COLO668 (cell line): ENCODE results near the gene BIRC6.
A peak's percentile ranks its signal among the peaks of the same experiment; 100 is the strongest.
"Not testable (repeated sequence)": the region's sequence is repeated elsewhere in the genome, so short reads cannot be mapped to it uniquely, and the experiment has no call there.

Experiments
- DNase-seq: peaks from one replicate; lab custom pipeline; 2025; ENCODE audit not compliant: unreplicated experiment; lab: John Stamatoyannopoulos, UW

Gene BIRC6

GRCh38 chr2:32356681-32357317 lies at the start of gene BIRC6:
TSS of gene BIRC6 (plus strand) at chr2:32357023. CDS start at chr2:32357162, 139 bp downstream.
- peak; percentile 98 for DNase-seq

DNA sequence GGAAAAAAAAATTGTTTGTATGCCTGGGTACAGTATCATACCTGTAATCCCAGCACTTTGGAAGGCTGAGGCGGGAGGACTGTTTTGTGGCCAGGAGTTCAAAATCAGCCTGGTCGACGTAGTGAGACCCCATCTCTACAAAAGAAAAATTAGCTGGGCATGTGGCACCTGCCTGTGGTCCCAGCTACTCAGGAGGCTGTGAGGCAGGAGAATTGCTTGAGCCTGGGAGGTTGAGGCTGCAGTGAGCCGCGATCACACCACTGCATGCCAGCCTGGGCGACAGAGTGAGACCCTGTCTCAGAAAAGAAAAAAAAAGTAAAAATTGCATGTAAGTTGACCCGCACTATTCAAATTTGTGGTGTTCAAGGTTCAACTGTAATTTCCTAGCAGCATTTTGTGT lies 46.2 kb upstream of the BIRC6 start:
- DNase-seq = no peak

DNA sequence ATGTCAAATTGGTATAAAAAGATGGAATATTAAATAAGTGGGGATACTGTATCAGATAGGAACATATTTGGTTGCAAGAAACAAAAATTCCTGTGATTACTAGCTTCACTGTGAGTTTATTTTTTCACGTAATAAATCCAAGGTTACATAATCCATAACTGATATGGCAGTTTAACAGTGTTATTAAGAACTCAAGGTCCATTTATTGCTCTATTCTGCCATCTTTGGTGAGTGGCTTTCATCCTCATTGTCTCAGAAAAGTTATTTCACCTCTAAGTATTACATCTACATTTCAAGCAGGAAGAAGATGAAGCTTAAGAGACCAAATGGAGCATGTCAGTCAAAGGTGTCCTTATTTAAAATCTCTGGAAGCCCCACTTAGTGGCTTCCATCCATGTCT lies 41.9 kb upstream of the BIRC6 start:
- DNase-seq = no peak

- DNase-seq = not testable (repeated sequence)
Measured at GRCh38 chr2:32328679-32329078, 28.1 kb upstream of the BIRC6 start.

- not testable (repeated sequence) for DNase-seq
Measured at GRCh38 chr2:32329180-32329980, 27.4 kb upstream of the BIRC6 start.

- no peak for DNase-seq
Measured at GRCh38 chr2:32330136-32330535, 26.7 kb upstream of the BIRC6 start.

DNA sequence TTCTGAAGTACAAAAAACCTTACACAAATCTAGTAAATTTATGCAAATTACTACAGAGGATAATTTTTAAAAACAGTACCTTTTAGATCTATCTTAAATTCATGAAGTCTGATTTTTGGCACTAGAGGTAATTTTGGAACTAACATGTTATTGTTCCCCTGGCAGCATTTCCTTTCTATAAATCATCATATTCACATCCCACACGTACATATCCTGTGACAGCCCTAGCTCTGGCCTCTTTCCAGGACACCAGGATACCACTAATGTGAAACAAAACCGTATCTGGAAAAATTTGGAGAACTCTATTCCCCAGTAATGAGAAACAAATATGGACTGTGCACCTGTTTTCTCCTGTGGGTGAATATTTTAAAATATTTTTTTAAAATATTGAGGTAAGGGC lies 14.0 kb upstream of the BIRC6 start:
- no peak for DNase-seq

DNA sequence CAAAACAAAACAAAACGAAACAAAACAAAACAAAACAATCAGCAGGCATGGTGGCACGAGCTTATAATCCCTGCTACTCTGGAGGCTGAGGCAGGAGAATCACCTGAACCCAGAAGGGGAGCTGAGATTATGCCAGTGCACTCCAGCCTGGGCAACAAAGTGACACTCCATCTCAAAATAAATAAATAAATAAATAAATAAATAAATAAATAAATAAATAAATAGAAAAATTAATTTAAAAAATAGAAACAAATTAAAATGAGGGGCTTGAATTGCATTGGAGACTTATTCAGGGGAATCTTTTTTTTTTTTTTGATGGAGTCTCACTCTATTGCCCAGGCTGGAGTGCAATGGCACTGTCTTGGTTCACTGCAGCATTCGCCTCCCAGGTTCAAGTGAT lies 6.0 kb upstream of the BIRC6 start:
- not testable (repeated sequence) for DNase-seq

DNA sequence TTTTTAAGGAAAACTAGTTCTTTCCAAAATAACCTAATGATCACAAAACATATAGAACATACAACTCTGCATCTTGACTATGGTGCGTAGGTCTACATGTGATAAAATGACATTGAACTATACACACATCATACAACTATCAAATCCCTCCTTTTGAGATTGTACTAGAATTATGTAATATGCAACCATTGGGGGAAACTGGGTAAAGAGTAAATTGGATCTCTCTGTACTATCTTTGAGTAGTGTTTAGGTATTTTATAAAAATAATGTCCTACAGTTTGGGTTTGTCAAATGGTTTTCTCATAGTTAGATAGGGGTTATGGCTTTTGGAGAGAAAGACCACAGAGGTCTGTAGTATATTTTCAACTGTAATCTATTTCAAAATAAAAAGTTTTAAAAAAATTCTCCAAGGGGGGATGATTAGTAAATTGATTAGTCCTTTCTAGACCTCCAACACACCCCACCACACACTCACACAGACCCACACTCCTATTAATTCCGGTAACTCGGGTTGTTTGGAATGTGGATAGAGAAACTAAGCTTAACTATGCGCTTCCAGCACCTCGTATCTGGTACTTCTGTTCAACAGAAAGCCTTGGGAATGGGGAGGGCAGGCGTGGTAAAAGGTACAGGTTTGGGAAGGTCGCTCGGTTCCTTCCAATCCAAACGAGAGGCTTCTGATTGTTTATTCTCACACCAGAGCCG lies 695 bp upstream of the BIRC6 start:
- no peak for DNase-seq

DNA sequence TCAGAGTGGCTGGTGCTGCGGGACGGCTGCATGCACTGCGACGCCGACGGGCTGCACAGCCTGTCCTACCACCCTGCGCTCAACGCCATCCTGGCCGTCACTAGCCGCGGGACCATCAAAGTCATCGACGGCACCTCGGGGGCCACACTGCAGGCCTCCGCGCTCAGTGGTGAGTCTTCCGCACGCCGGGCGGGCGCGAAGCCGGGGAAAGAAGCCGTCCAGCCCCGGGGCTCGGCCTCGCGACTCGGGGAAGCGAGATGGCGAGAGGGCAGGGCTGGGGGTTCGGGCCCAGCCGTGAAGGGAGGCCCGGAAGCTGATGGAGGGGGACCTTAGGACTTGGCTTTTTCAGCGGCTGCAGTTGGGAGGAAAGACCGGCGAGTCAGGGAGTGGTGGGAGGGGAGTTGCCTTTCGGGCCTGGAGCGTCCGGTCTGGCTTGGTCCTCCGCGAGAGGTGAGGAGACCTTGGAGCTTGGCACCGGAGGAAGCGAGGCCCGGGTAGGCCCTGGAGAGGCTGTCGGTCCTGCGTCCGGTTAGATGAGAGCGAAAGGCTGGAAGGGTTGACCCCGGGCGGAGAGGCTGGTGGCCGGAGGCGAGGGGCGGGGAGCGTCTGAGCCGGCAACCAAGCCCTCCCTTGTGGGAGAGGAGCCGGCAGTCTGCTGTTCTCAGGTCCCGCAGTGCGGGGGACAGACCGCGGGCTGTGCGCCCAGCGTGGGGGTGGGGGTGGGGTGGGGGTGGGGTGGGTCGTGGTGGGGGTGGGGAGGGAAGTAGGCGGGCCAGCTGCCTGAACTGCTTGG lies 691 bp downstream of the BIRC6 start:
- DNase-seq = peak; percentile 51

- peak; percentile 20 for DNase-seq
Measured at GRCh38 chr2:32358111-32358482, 1.3 kb downstream of the BIRC6 start.

GRCh38 chr2:32360416-32360815 lies 3.6 kb downstream of the BIRC6 start:
- no peak for DNase-seq

DNA sequence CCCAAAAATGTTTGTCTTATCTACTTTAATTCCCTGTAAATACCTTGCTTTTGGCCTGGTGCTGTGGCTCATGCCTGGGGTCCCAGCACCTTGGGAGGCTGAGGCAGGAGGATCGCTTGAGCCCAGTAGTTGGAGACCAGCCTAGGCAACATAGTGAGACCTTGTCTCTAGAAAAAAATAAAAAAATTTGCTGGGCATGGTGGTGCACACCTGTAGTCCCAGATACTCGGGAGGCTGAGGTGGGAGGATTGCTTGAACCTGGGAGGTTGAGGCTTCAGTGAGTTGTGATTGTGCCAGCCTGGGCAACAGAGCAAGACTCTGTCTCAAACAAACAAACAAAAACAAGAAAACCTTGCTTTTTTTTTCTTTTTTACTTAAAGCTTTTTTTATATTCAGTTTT lies 6.2 kb downstream of the BIRC6 start:
- DNase-seq = not testable (repeated sequence)

GRCh38 chr2:32363597-32363996 lies 6.8 kb downstream of the BIRC6 start:
- no peak for DNase-seq

DNA sequence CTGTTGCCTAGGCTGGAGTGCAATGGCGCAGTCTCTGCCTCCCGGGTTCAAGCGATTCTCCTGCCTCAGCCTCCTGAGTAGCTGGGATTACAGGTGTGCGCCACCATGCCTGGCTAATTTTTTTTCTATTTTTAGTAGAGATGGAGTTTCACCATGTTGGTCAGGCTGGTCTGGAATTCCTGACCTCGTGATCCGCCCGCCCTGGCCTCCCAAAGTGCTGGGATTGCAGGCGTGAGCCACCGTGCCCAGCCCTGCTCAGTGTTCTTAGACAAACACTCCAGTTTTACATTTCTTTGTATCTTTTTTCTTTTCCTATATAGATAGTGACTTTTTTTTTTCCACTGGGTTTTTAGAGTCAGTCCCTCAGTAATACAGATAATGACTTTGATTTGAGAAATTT lies 7.5 kb downstream of the BIRC6 start:
- not testable (repeated sequence) for DNase-seq

GRCh38 chr2:32365679-32366078 lies 8.9 kb downstream of the BIRC6 start:
- not testable (repeated sequence) for DNase-seq

- no peak for DNase-seq
Measured at GRCh38 chr2:32366595-32366994, 9.8 kb downstream of the BIRC6 start.

GRCh38 chr2:32369222-32369621 lies 12.4 kb downstream of the BIRC6 start:
- DNase-seq = no peak

GRCh38 chr2:32370942-32371341 lies 14.1 kb downstream of the BIRC6 start:
- DNase-seq = not testable (repeated sequence)

GRCh38 chr2:32372519-32373182 lies 15.8 kb downstream of the BIRC6 start:
- DNase-seq = no peak
